MCF 10A (cell line): ENCODE results near the gene XAGE5. TPM values are rescaled to one million over a fixed set of nuclear protein-coding genes. Genes with fewer than 3 reads are reported as not detected.
A peak's percentile ranks its signal among the peaks of the same experiment; 100 is the strongest.
"Not testable (repeated sequence)": the region's sequence is repeated elsewhere in the genome, so short reads cannot be mapped to it uniquely, and the experiment has no call there.

Experiments
- Bru-seq: library from RNA; stranded (reverse); fragments of 400-500 nt; gene quantifications from one replicate; lab custom pipeline; 2021; lab: Mats Ljungman, UMichigan
- BruChase-seq, 2 experiments: library from RNA; stranded (reverse); fragments of 400-500 nt; gene quantifications; one replicate each; lab custom pipeline; 2021; lab: Mats Ljungman, UMichigan
- BruUV-seq: library from RNA; stranded (reverse); fragments of 400-500 nt; replicated peaks from 2 replicates; lab custom pipeline; 2021; lab: Mats Ljungman, UMichigan
- CTCF ChIA-PET: fragments of 300-600 bp; sonication (Branson Sonifier 250); formaldehyde crosslinking; extraction: SDS; loops from one replicate; lab custom pipeline; 2021; ENCODE audit warnings: antibody characterized with exemption, inconsistent platforms; lab: Yijun Ruan, JAX
- POLR2A ChIA-PET: fragments of 300-600, 350-650 bp; sonication (Branson Sonifier 250); formaldehyde crosslinking; extraction: SDS; loops from one replicate; lab custom pipeline; 2020; ENCODE audit warnings: antibody characterized with exemption, inconsistent platforms; lab: Yijun Ruan, JAX
- DNase-seq: peaks from one replicate; pipeline ENCODE4 v3.0.0-alpha.2; 2018; ENCODE audit not compliant: unreplicated experiment
- H3K27ac Mint-ChIP-seq: one replicate; pipeline ENCODE4 v1.8.0; 2022; ENCODE audit warnings: mild to moderate bottlenecking, low read depth, mixed read lengths; ENCODE audit not compliant: unreplicated experiment
- H3K27me3 Mint-ChIP-seq: one replicate; pipeline ENCODE4 v1.8.0; 2022; ENCODE audit warnings: mixed read lengths; ENCODE audit not compliant: insufficient read depth, unreplicated experiment
- H3K36me3 Mint-ChIP-seq: one replicate; pipeline ENCODE4 v1.8.0; 2022; ENCODE audit warnings: mild to moderate bottlenecking, moderate library complexity, mixed read lengths; ENCODE audit not compliant: insufficient read depth, unreplicated experiment
- H3K4me1 Mint-ChIP-seq: one replicate; pipeline ENCODE4 v1.8.0; 2022; ENCODE audit warnings: mixed read lengths; ENCODE audit not compliant: insufficient read depth, unreplicated experiment
- H3K4me3 Mint-ChIP-seq: one replicate; pipeline ENCODE4 v1.8.0; 2022; ENCODE audit warnings: mild to moderate bottlenecking, moderate library complexity, mixed read lengths; ENCODE audit not compliant: unreplicated experiment
- H3K9me3 Mint-ChIP-seq: one replicate; pipeline ENCODE4 v1.8.0; 2022; ENCODE audit warnings: mixed read lengths; ENCODE audit not compliant: unreplicated experiment
- CTCF ChIP-seq: fragments of 200-600 bp; IDR thresholded peaks from one replicate; pipeline ENCODE4 v1.8.0; 2022; ENCODE audit warnings: antibody characterized with exemption, mild to moderate bottlenecking; ENCODE audit not compliant: unreplicated experiment
- intact Hi-C: fragments of 100-400 bp; cut with micrococcal nuclease; formaldehyde crosslinking; loops from 2 replicates; pipeline ENCODE4 v1.14.1; 2022
- long read RNA-seq: library from polyadenylated mRNA; stranded (forward); transcript quantifications from one replicate; pipeline ENCODE4 v2.0.0, GENCODE V29; 2022
- total RNA-seq: library from RNA; stranded (reverse); gene quantifications from 2 replicates; pipeline ENCODE4 v1.2.3, GENCODE V29; 2022

XAGE5 gene
- total RNA-seq (not detected in 2 replicates), Bru-seq, nascent RNA (not detected), BruChase-seq, experiment 1, labeled RNA remaining after a 6-hour chase (not detected), BruChase-seq, experiment 2, labeled RNA remaining after a 2-hour chase (not detected)
- long read RNA-seq: 0 reads

GRCh38 chrX:52811065-52811625 lies at the start of gene XAGE5:
Gene XAGE5, plus strand, starts transcription at chrX:52811287. Its CDS starts 1,280 bp downstream, at chrX:52812567.
- CTCF ChIA-PET: no interaction called here
- DNase-seq: no peak
- Mint-ChIP-seq H3K4me3 (no peak within 1 kb of the TSS), H3K27ac (no peak within 1 kb of the TSS), H3K4me1 (no peaks in the 10 kb centered on the region), H3K36me3 (no peaks in the 10 kb centered on the region), H3K9me3 (no peaks in the 10 kb centered on the region), H3K27me3 (peaks cover 86% of the 10 kb centered on the region)
- BruUV-seq: no TSS peak
- POLR2A ChIA-PET: no interaction called here
- intact Hi-C loops: no loop called here
- no peak for TF ChIP-seq CTCF

- BruUV-seq, intact Hi-C loops, H3K27ac Mint-ChIP-seq, H3K27me3 Mint-ChIP-seq, H3K9me3 Mint-ChIP-seq, H3K4me1 Mint-ChIP-seq, H3K4me3 Mint-ChIP-seq, DNase-seq, CTCF ChIA-PET, POLR2A ChIA-PET, H3K36me3 Mint-ChIP-seq: not testable (repeated sequence)
These were observed 45.1 kb upstream of the XAGE5 start for GRCh38 chrX:52765983-52766382.

- H3K36me3 Mint-ChIP-seq, H3K27me3 Mint-ChIP-seq, H3K9me3 Mint-ChIP-seq, intact Hi-C loops, POLR2A ChIA-PET, H3K27ac Mint-ChIP-seq, CTCF ChIA-PET, BruUV-seq, H3K4me1 Mint-ChIP-seq, H3K4me3 Mint-ChIP-seq, DNase-seq: not testable (repeated sequence)
These were observed 37.6 kb upstream of the XAGE5 start for GRCh38 chrX:52773504-52773903.

- H3K4me3 Mint-ChIP-seq, BruUV-seq, H3K4me1 Mint-ChIP-seq, POLR2A ChIA-PET, H3K9me3 Mint-ChIP-seq, H3K27ac Mint-ChIP-seq, intact Hi-C loops, DNase-seq, CTCF ChIA-PET, H3K36me3 Mint-ChIP-seq: not testable (repeated sequence)
- H3K27me3 Mint-ChIP-seq: peaks cover 47% of the 10 kb centered on the region
These were observed 13.8 kb upstream of the XAGE5 start, which contains the start of gene SPANXN5 for GRCh38 chrX:52797327-52797726. Gene SPANXN5, minus strand, starts transcription at chrX:52797427. Its CDS starts 79 bp downstream, at chrX:52797348.

GRCh38 chrX:52804876-52805275 lies 6.2 kb upstream of the XAGE5 start:
- H3K36me3 Mint-ChIP-seq, BruUV-seq, H3K4me1 Mint-ChIP-seq, POLR2A ChIA-PET, H3K4me3 Mint-ChIP-seq, H3K9me3 Mint-ChIP-seq, intact Hi-C loops, H3K27ac Mint-ChIP-seq, CTCF ChIA-PET: not testable (repeated sequence)
- DNase-seq: peak; percentile 16
- peaks cover 52% of the 10 kb centered on the region for H3K27me3 Mint-ChIP-seq

GRCh38 chrX:52819788-52820187 lies 8.7 kb downstream of the XAGE5 start:
- Mint-ChIP-seq H3K27me3 (peaks cover 79% of the 10 kb centered on the region), H3K4me3 (no peak overlapping the region), H3K36me3 (peaks cover 7% of the 10 kb centered on the region), H3K9me3 (no peaks in the 10 kb centered on the region), H3K4me1 (no peaks in the 10 kb centered on the region), H3K27ac (no peak overlapping the region)
- ChIA-PET CTCF (no interaction called here), POLR2A (no interaction called here)
- DNase-seq: no peak
- intact Hi-C loops: no loop called here
- no TSS peak for BruUV-seq
- no peak for TF ChIP-seq CTCF
